G401 (cell line): ENCODE results near the gene CHRNB2. TPM values are rescaled to one million over a fixed set of nuclear protein-coding genes. Genes with fewer than 3 reads are reported as not detected.
A peak's percentile ranks its signal among the peaks of the same experiment; 100 is the strongest.

Experiments
- DNase-seq: peaks from one replicate; pipeline ENCODE4 v3.0.0-alpha.2; 2015; ENCODE audit warnings: low spot score
- in situ Hi-C: cut with HindIII; loops from 2 replicates; pipeline ENCODE4 v1.10.0; 2016; ENCODE audit warnings: low sequenced_read_pairs, mixed read lengths
- total RNA-seq: library from RNA; depleted of rRNA; stranded (reverse); fragments of >200 nt; shearing (Covaris generic); gene quantifications from 2 replicates; pipeline ENCODE4 v1.2.3, GENCODE V29; 2014

The CHRNB2 gene
- total RNA-seq, 1 experiment from 2014 or later, result not detected

GRCh38 chr1:154550657-154551056 lies 16.9 kb upstream of the CHRNB2 start:
- in situ Hi-C loops, result no loop called here

GRCh38 chr1:154551474-154551873 lies 16.1 kb upstream of the CHRNB2 start:
- in situ Hi-C loops, result no loop called here

More at GRCh38 chr1:154550657-154551056, 16.9 kb upstream of the CHRNB2 start:
- no peak for DNase-seq

GRCh38 chr1:154552036-154552435 lies 15.5 kb upstream of the CHRNB2 start:
- no peak for DNase-seq

More at GRCh38 chr1:154551474-154551873, 16.1 kb upstream of the CHRNB2 start:
- no peak for DNase-seq

GRCh38 chr1:154553056-154554030 lies 14.2 kb upstream of the CHRNB2 start:
- in situ Hi-C loops, result no loop called here
- no peak for DNase-seq

More at GRCh38 chr1:154552036-154552435, 15.5 kb upstream of the CHRNB2 start:
- in situ Hi-C loops, result no loop called here

- no peak for DNase-seq
- in situ Hi-C loops, result no loop called here
Measured at GRCh38 chr1:154556422-154556821, 11.2 kb upstream of the CHRNB2 start.

GRCh38 chr1:154557248-154557938 lies 10.2 kb upstream of the CHRNB2 start:
- in situ Hi-C loops, result no loop called here
- DNase-seq, result no peak

- in situ Hi-C loops, result no loop called here
- no peak for DNase-seq
Measured at GRCh38 chr1:154557939-154558719, 9.4 kb upstream of the CHRNB2 start, which contains the start of gene UBE2Q1. UBE2Q1 (minus strand) TSS chr1:154558662; CDS start chr1:154558553, 109 bp downstream.

GRCh38 chr1:154558720-154559465 lies 8.7 kb upstream of the CHRNB2 start:
- in situ Hi-C loops, result no loop called here
- peak; percentile 99 for DNase-seq

GRCh38 chr1:154559466-154560044 lies 8.0 kb upstream of the CHRNB2 start:
- in situ Hi-C loops, result no loop called here
- peak; percentile 97 for DNase-seq

GRCh38 chr1:154565876-154566275 lies 1.7 kb upstream of the CHRNB2 start:
- DNase-seq, result no peak
- in situ Hi-C loops, result no loop called here

- DNase-seq, result no peak
- in situ Hi-C loops, result no loop called here
Measured at GRCh38 chr1:154568157-154568815, 708 bp downstream of the CHRNB2 start.

- in situ Hi-C loops, result no loop called here
Measured at GRCh38 chr1:154571244-154571963, 3.8 kb downstream of the CHRNB2 start.

GRCh38 chr1:154571964-154572288 lies 4.3 kb downstream of the CHRNB2 start:
- in situ Hi-C loops, result no loop called here

More at GRCh38 chr1:154571244-154571963, 3.8 kb downstream of the CHRNB2 start:
- no peak for DNase-seq

GRCh38 chr1:154572468-154573167 lies 5.0 kb downstream of the CHRNB2 start:
- peak; percentile 85 for DNase-seq

More at GRCh38 chr1:154571964-154572288, 4.3 kb downstream of the CHRNB2 start:
- DNase-seq, result no peak

GRCh38 chr1:154573168-154573510 lies 5.6 kb downstream of the CHRNB2 start:
- in situ Hi-C loops, result no loop called here
- no peak for DNase-seq

More at GRCh38 chr1:154572468-154573167, 5.0 kb downstream of the CHRNB2 start:
- in situ Hi-C loops, result no loop called here

- in situ Hi-C loops, result no loop called here
- DNase-seq, result peak; percentile 25
Measured at GRCh38 chr1:154574716-154575115, 7.1 kb downstream of the CHRNB2 start.
